ENCODE measurements around the gene GALNT15. TPM values are rescaled to one million over a fixed set of nuclear protein-coding genes. Genes with fewer than 3 reads are reported as not detected.
A peak's percentile ranks its signal among the peaks of the same experiment; 100 is the strongest.

Gene GALNT15
- total RNA-seq, 2 donors from 2014 or later = 0.13 TPM; not detected in 1

GRCh38 chr3:16146015-16146730 is 28.3 kb upstream of the GALNT15 start:
- H3K27me3 Mint-ChIP-seq (ENCODE audit: insufficient read depth) = peaks cover 8% of the 10 kb centered on the region

DNA sequence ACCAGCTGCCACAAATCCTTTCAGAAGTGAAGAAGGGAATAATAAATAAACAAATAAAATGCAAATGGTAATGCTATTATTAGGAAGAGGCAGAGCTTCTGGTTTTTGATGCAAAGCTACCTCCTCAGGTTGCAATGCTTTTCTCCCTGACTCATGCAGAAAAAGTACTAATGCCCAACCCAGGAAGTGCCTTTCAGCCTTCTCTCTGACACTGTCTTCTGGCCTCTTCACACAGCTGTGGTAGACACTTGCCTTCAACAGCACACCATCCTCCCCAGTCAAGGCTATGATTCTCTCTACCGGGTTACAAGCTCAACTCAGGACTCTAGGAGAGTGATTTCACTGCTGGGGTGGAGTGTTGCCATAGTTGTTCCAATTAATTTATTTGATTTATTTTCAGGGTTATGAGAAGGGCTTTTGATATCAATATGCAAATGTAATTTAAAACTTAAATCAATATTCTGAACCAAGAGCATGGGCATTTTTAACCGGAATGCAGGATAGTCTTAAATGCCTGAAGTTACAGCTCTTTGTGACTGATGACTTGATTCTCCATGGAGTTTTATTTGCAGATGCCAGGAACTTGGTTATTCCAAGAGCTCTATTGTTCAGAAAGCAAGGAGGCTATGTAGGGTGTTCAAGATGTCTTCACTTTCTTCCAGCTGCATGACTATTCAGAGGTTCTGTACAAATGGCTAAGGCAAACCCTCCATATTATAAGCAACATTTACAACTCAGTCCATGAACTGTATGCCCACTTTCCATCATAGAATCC is 27.1 kb upstream of the GALNT15 start:
- Mint-ChIP-seq H3K36me3 (ENCODE audit: low read depth) (peaks cover 3% of the 10 kb centered on the region), H3K4me3 (no peak overlapping the region), H3K4me1 (no peaks in the 10 kb centered on the region), H3K9me3 (peaks cover 60% of the 10 kb centered on the region), H3K27ac (no peak overlapping the region), H3K27me3 (ENCODE audit: insufficient read depth) (peaks cover 6% of the 10 kb centered on the region)
- Histone ChIP-seq H3K36me3 (ENCODE audit: control insufficient read depth, insufficient read depth, low read length) (no peaks in the 10 kb centered on the region), H3K27ac (ENCODE audit: low read depth, low read length) (no peak overlapping the region), H3K27me3 (ENCODE audit: control insufficient read depth, insufficient read depth, low read length, poor library complexity, severe bottlenecking) (no peaks in the 10 kb centered on the region), H3K9me3 (ENCODE audit: control insufficient read depth, low read length) (peaks cover 43% of the 10 kb centered on the region), H3K4me3 (ENCODE audit: low read length) (no peak overlapping the region), H3K4me1 (ENCODE audit: control insufficient read depth, insufficient read depth, low read length) (no peaks in the 10 kb centered on the region), H3K9ac (ENCODE audit: extremely low read depth, low read length, poor library complexity, severe bottlenecking) (no peak overlapping the region)
- WGBS, 2 experiments (ENCODE audit: insufficient coverage in 1 of 2, insufficient read length in 1 of 2) = 90 to 100% methylated on average over 1 to 2 of the region's 2 CpGs
- peak; percentile 13 for DNase-seq
- TF ChIP-seq, protein P1, sequence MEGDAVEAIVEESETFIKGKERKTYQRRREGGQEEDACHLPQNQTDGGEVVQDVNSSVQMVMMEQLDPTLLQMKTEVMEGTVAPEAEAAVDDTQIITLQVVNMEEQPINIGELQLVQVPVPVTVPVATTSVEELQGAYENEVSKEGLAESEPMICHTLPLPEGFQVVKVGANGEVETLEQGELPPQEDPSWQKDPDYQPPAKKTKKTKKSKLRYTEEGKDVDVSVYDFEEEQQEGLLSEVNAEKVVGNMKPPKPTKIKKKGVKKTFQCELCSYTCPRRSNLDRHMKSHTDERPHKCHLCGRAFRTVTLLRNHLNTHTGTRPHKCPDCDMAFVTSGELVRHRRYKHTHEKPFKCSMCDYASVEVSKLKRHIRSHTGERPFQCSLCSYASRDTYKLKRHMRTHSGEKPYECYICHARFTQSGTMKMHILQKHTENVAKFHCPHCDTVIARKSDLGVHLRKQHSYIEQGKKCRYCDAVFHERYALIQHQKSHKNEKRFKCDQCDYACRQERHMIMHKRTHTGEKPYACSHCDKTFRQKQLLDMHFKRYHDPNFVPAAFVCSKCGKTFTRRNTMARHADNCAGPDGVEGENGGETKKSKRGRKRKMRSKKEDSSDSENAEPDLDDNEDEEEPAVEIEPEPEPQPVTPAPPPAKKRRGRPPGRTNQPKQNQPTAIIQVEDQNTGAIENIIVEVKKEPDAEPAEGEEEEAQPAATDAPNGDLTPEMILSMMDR (conservative IDR thresholded peaks at IDR 0.05) = no peak

More at GRCh38 chr3:16146015-16146730, 28.3 kb upstream of the GALNT15 start:
- Mint-ChIP-seq H3K36me3 (ENCODE audit: low read depth) (peaks cover 10% of the 10 kb centered on the region), H3K27ac (no peak overlapping the region), H3K4me1 (no peaks in the 10 kb centered on the region), H3K9me3 (peaks cover 63% of the 10 kb centered on the region), H3K4me3 (no peak overlapping the region)
- 85 to 96% methylated on average over 2 of the region's 2 CpGs for WGBS, 2 experiments (ENCODE audit: insufficient coverage in 1 of 2, insufficient read length in 1 of 2)
- Histone ChIP-seq H3K27ac (ENCODE audit: low read depth, low read length) (no peak overlapping the region), H3K27me3 (ENCODE audit: control insufficient read depth, insufficient read depth, low read length, poor library complexity, severe bottlenecking) (no peaks in the 10 kb centered on the region), H3K36me3 (ENCODE audit: control insufficient read depth, insufficient read depth, low read length) (no peaks in the 10 kb centered on the region), H3K9ac (ENCODE audit: extremely low read depth, low read length, poor library complexity, severe bottlenecking) (no peak overlapping the region), H3K9me3 (ENCODE audit: control insufficient read depth, low read length) (peaks cover 52% of the 10 kb centered on the region), H3K4me1 (ENCODE audit: control insufficient read depth, insufficient read depth, low read length) (no peaks in the 10 kb centered on the region), H3K4me3 (ENCODE audit: low read length) (no peak overlapping the region)
- peak; percentile 16 for DNase-seq
- TF ChIP-seq, protein P1 (conservative IDR thresholded peaks at IDR 0.05) = no peak

DNA sequence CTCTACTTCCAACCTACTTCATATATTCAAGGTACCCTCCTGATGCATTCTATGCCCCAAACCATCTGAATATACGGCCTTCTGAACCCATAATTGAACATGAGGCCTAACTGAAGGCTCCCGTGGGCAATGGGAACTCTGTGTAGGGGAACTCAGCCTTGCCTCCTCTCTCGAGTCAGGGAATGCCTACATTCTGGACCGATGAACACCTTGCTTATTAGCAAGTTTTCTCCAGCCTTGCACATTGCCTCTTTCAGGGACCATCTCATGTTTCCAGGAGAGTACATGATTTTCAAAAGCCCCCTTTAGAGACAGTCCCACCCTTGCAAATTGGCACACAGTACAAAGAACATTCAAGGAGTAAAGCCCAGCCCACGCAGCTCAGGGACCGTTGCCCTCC is 26.3 kb upstream of the GALNT15 start:
- Histone ChIP-seq H3K4me1 (ENCODE audit: control insufficient read depth, insufficient read depth, low read length) (no peaks in the 10 kb centered on the region), H3K9ac (ENCODE audit: extremely low read depth, low read length, poor library complexity, severe bottlenecking) (no peak overlapping the region), H3K9me3 (ENCODE audit: control insufficient read depth, low read length) (peaks cover 42% of the 10 kb centered on the region), H3K4me3 (ENCODE audit: low read length) (no peak overlapping the region), H3K27me3 (ENCODE audit: control insufficient read depth, insufficient read depth, low read length, poor library complexity, severe bottlenecking) (no peaks in the 10 kb centered on the region), H3K27ac (ENCODE audit: low read depth, low read length) (no peak overlapping the region), H3K36me3 (ENCODE audit: control insufficient read depth, insufficient read depth, low read length) (no peaks in the 10 kb centered on the region)
- WGBS, 2 experiments (ENCODE audit: insufficient coverage in 1 of 2, insufficient read length in 1 of 2) = 91 to 94% methylated on average over 4 to 6 of the region's 6 CpGs
- DNase-seq = peak; percentile 7
- H3K36me3 Mint-ChIP-seq (ENCODE audit: low read depth) = peaks cover 3% of the 10 kb centered on the region
- H3K9me3 Mint-ChIP-seq = peaks cover 52% of the 10 kb centered on the region
- no peak overlapping the region for H3K27ac Mint-ChIP-seq
- no peaks in the 10 kb centered on the region for H3K4me1 Mint-ChIP-seq
- peaks cover 6% of the 10 kb centered on the region for H3K27me3 Mint-ChIP-seq (ENCODE audit: insufficient read depth)
- H3K4me3 Mint-ChIP-seq = no peak overlapping the region
- TF ChIP-seq, protein P1 (conservative IDR thresholded peaks at IDR 0.05) = no peak

Measured in endodermal cell (in vitro differentiated cells).